Measurements from ENCODE around the gene CNOT6.

CNOT6 gene

GRCh38 chr5:180599590-180599914 is 105.4 kb downstream of the CNOT6 start:
- no peak for TF ChIP-seq ZNF248 (tag by site-specific recombination; IDR thresholded peaks at IDR 0.05)
- TF ChIP-seq ZNF600 (tag by site-specific recombination; IDR thresholded peaks at IDR 0.05) = no peak
- TF ChIP-seq ZNF132 (tag by site-specific recombination; IDR thresholded peaks at IDR 0.05; ENCODE audit: borderline replicate concordance) = no peak
- no peak for TF ChIP-seq ZNF549 (tag by site-specific recombination; IDR thresholded peaks at IDR 0.05)
- TF ChIP-seq, protein P1, sequence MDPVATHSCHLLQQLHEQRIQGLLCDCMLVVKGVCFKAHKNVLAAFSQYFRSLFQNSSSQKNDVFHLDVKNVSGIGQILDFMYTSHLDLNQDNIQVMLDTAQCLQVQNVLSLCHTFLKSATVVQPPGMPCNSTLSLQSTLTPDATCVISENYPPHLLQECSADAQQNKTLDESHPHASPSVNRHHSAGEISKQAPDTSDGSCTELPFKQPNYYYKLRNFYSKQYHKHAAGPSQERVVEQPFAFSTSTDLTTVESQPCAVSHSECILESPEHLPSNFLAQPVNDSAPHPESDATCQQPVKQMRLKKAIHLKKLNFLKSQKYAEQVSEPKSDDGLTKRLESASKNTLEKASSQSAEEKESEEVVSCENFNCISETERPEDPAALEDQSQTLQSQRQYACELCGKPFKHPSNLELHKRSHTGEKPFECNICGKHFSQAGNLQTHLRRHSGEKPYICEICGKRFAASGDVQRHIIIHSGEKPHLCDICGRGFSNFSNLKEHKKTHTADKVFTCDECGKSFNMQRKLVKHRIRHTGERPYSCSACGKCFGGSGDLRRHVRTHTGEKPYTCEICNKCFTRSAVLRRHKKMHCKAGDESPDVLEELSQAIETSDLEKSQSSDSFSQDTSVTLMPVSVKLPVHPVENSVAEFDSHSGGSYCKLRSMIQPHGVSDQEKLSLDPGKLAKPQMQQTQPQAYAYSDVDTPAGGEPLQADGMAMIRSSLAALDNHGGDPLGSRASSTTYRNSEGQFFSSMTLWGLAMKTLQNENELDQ (tag by site-specific recombination; IDR thresholded peaks at IDR 0.05; ENCODE audit: low read depth) = no peak
- no peak for TF ChIP-seq ZNF423 (tag by site-specific recombination; IDR thresholded peaks at IDR 0.05)
- TF ChIP-seq ZNF37A (tag by site-specific recombination; IDR thresholded peaks at IDR 0.05) = no peak
- no peaks in the 10 kb centered on the region for H3K4me1 ChIP-seq (ENCODE audit: control insufficient read depth, insufficient read depth, low read length)
- ChIA-PET CTCF (interaction anchor here (1.2 kb wide), 1 partner anchor 20 kb away, joined by 3 read pairs; no protein-coding TSS in a partner anchor), POLR2A (no interaction called here)
- no peak overlapping the region for H3K27ac ChIP-seq (ENCODE audit: extremely low read depth, low read depth, low read length)
- H3K9me3 ChIP-seq (ENCODE audit: control insufficient read depth, insufficient read depth, low read depth, low read length) = no peaks in the 10 kb centered on the region
- H3K4me3 ChIP-seq (ENCODE audit: low read depth, low read length) = no peak overlapping the region
- no peaks in the 10 kb centered on the region for H3K36me3 ChIP-seq (ENCODE audit: control insufficient read depth in 2 of 2, insufficient read depth in 1 of 2, low read length in 2 of 2)

DNA sequence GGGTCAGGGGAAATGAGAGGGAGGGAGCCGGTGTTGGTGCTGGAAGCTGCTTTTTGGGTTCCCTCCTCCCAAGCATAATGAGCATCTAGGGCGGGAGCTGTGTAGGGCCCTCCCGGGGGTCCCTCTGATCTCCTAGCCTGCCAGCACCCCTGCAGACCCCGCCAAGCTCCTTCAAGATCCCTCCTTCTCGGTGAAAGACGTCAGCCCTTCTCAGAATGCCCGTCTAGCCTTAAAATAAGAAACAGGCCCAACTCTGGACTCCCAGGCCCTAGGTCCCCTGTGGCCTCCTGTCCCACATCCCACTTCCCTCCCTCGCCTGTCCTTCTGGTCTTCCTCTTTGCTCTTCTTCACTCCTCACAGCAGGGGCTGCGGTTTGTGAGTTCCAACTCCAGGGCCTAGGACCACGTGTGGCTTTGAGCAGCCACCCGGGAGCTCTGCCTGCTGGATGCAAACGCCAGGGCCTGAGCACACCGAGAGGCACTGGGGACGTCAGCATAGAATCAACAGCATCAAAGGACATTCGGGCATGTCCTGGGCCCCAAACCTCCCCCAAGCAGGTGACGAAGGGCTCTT is 105.9 kb downstream of the CNOT6 start:
- TF ChIP-seq ZNF16 (tag by site-specific recombination; IDR thresholded peaks at IDR 0.05; ENCODE audit: low read depth) = no peak
- peak; percentile 25; the same call in 1 of the 2 replicates for TF ChIP-seq ZIC2 (tag by site-specific recombination; IDR thresholded peaks at IDR 0.05)
- CTCF ChIA-PET = interaction anchor here (1.2 kb wide), 1 partner anchor 19 kb away, joined by 3 read pairs; no protein-coding TSS in a partner anchor
- Histone ChIP-seq H3K36me3 (ENCODE audit: control insufficient read depth in 2 of 2, insufficient read depth in 1 of 2, low read length in 2 of 2) (no peaks in the 10 kb centered on the region), H3K9me3 (ENCODE audit: control insufficient read depth, insufficient read depth, low read depth, low read length) (no peaks in the 10 kb centered on the region), H3K4me1 (ENCODE audit: control insufficient read depth, insufficient read depth, low read length) (no peaks in the 10 kb centered on the region), H3K27ac (ENCODE audit: extremely low read depth, low read depth, low read length) (no peak overlapping the region), H3K4me3 (ENCODE audit: low read depth, low read length) (no peak overlapping the region)
- POLR2A ChIA-PET = no interaction called here

DNA sequence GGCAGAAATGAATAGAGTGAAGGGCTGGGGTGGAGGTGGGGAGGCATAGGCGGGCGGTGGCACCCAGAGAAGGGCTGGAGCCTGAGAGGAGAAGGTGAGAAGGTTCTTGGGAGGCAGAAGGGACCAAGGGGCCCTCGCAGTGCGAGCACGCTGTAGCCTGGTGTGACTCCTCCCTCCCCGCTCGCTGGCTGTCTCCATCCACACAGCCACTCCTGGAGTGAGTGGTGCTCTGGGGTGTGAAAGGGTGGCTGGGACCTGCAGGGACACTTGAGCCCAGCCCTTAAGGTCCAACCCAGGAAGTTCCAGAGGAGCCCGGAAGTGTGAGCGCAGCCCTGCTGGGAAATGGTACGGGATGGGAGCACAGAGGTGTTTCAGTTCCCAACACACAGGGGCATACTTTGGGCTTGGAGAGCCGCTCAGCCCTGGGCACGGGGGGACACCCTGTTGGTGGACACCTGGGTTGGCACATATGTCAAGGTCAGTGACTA is 106.4 kb downstream of the CNOT6 start:
- TF ChIP-seq ZBTB1 (tag by site-specific recombination; IDR thresholded peaks at IDR 0.05) = no peak
- TF ChIP-seq ZNF560 (tag by site-specific recombination; IDR thresholded peaks at IDR 0.05; ENCODE audit: borderline replicate concordance) = no peak

DNA sequence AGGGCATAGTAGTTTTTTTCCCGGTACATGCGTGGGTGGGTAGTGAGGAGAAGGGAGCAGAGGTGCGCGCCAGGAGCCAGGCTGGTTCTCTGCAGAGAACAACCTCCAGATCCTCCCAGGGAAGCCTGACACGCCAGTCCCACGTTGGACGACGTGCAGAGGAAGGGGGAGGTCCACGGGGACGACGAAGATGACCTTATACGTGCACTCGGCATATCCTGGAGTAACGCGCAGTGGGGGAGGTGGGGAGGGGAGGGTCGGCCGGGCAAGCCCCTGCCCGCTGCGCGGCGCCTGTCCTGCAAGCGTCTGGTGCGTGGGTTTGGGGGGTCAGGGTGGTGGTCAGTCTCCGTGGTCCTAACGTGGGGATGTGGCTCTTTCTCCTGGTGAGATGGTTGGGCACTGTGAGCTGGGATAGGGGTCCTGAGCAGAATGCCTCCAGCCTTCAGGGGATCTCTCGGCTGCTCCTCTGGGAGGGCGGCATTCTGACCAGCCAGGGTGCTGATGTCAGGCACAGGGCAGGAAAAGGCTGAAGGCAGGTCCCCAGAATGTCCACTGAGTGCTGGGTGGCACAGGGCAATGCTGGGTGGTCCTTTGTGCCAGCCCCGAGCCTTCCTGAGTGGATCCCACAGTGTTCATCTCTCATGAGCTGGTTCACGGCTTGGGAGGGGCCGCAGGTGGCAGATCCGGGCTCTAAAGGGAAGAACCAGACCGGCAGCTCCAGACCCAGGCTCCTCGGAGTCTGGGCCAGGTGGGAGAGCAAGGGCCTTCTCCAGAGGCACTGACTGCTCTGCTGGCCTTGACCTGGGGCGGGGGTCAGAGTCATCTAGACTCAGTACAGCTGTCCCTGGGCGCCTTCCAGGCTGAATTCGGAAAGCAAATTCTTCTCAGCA is 107.7 kb downstream of the CNOT6 start:
- ChIA-PET CTCF (interaction anchor here (0.7 kb wide), 1 partner anchor 35 kb away, joined by 3 read pairs; no protein-coding TSS in a partner anchor), POLR2A (no interaction called here)
- H3K36me3 ChIP-seq (ENCODE audit: control insufficient read depth in 2 of 2, insufficient read depth in 1 of 2, low read length in 2 of 2) = no peaks in the 10 kb centered on the region; a peak in 1 of 3 replicates
- H3K4me1 ChIP-seq (ENCODE audit: control insufficient read depth, insufficient read depth, low read length) = no peaks in the 10 kb centered on the region
- no peaks in the 10 kb centered on the region for H3K9me3 ChIP-seq (ENCODE audit: control insufficient read depth, insufficient read depth, low read depth, low read length)
- H3K27ac ChIP-seq (ENCODE audit: extremely low read depth, low read depth, low read length) = no peak overlapping the region
- H3K4me3 ChIP-seq (ENCODE audit: low read depth, low read length) = no peak overlapping the region
- TF ChIP-seq, protein P2, sequence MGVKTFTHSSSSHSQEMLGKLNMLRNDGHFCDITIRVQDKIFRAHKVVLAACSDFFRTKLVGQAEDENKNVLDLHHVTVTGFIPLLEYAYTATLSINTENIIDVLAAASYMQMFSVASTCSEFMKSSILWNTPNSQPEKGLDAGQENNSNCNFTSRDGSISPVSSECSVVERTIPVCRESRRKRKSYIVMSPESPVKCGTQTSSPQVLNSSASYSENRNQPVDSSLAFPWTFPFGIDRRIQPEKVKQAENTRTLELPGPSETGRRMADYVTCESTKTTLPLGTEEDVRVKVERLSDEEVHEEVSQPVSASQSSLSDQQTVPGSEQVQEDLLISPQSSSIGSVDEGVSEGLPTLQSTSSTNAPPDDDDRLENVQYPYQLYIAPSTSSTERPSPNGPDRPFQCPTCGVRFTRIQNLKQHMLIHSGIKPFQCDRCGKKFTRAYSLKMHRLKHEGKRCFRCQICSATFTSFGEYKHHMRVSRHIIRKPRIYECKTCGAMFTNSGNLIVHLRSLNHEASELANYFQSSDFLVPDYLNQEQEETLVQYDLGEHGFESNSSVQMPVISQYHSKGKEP (tag by site-specific recombination; IDR thresholded peaks at IDR 0.05) = no peak
- TF ChIP-seq ZNF660 (tag by site-specific recombination; IDR thresholded peaks at IDR 0.05) (no peak), ZNF19 (tag by site-specific recombination; IDR thresholded peaks at IDR 0.05; ENCODE audit: low read depth) (no peak), ZNF843 (tag by site-specific recombination; IDR thresholded peaks at IDR 0.05) (no peak), ZNF621 (tag by site-specific recombination; IDR thresholded peaks at IDR 0.05) (no peak), ZNF175 (tag by site-specific recombination; IDR thresholded peaks at IDR 0.05) (no peak), ZNF138 (tag by site-specific recombination; IDR thresholded peaks at IDR 0.05; ENCODE audit: borderline replicate concordance) (no peak), ZNF623 (tag by site-specific recombination; IDR thresholded peaks at IDR 0.05) (no peak), ZNF132 (tag by site-specific recombination; IDR thresholded peaks at IDR 0.05; ENCODE audit: borderline replicate concordance) (no peak), GLI2 (tag by site-specific recombination; IDR thresholded peaks at IDR 0.05; ENCODE audit: borderline replicate concordance, low read depth) (no peak), HOXD13 (CRISPR knock-in tag; IDR thresholded peaks at IDR 0.05; ENCODE audit: borderline replicate concordance) (no peak)
- TF ChIP-seq, protein P3, sequence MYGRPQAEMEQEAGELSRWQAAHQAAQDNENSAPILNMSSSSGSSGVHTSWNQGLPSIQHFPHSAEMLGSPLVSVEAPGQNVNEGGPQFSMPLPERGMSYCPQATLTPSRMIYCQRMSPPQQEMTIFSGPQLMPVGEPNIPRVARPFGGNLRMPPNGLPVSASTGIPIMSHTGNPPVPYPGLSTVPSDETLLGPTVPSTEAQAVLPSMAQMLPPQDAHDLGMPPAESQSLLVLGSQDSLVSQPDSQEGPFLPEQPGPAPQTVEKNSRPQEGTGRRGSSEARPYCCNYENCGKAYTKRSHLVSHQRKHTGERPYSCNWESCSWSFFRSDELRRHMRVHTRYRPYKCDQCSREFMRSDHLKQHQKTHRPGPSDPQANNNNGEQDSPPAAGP (tag by site-specific recombination; IDR thresholded peaks at IDR 0.05) = no peak

More for the DNA sequence above, 106.4 kb downstream of the CNOT6 start:
- ChIA-PET POLR2A (no interaction called here), CTCF (no interaction called here)
- no peak overlapping the region for H3K4me3 ChIP-seq (ENCODE audit: low read depth, low read length)
- no peak overlapping the region for H3K27ac ChIP-seq (ENCODE audit: extremely low read depth, low read depth, low read length)
- H3K36me3 ChIP-seq (ENCODE audit: control insufficient read depth in 2 of 2, insufficient read depth in 1 of 2, low read length in 2 of 2) = no peaks in the 10 kb centered on the region
- no peaks in the 10 kb centered on the region for H3K9me3 ChIP-seq (ENCODE audit: control insufficient read depth, insufficient read depth, low read depth, low read length)
- H3K4me1 ChIP-seq (ENCODE audit: control insufficient read depth, insufficient read depth, low read length) = no peaks in the 10 kb centered on the region
